GM12892 (cell line): ENCODE results near the gene ACTN1.

Source experiments
- DNase-seq: peaks from one replicate; pipeline ENCODE4 v3.0.0; 2011; ENCODE audit not compliant: insufficient read length
- FAIRE-seq: peaks from 2 replicates; lab custom pipeline; 2011; peaks lifted over from hg19 to GRCh38; lab: Jason Lieb, UNC
- POLR2A ChIP-seq: IDR thresholded peaks from 2 replicates; pipeline ENCODE4 v1.6.1; 2011; ENCODE audit warnings: low read depth, low read length, control low read depth
- POLR2AphosphoS5 ChIP-seq: IDR thresholded peaks from 2 replicates; pipeline ENCODE4 v1.6.1; 2011; ENCODE audit warnings: low read depth, low read length, control low read depth
- TAF1 ChIP-seq: IDR thresholded peaks from 2 replicates; pipeline ENCODE4 v1.6.1; 2011; ENCODE audit warnings: low read depth, mild to moderate bottlenecking, control low read depth, low read length, borderline replicate concordance

Gene ACTN1

DNA sequence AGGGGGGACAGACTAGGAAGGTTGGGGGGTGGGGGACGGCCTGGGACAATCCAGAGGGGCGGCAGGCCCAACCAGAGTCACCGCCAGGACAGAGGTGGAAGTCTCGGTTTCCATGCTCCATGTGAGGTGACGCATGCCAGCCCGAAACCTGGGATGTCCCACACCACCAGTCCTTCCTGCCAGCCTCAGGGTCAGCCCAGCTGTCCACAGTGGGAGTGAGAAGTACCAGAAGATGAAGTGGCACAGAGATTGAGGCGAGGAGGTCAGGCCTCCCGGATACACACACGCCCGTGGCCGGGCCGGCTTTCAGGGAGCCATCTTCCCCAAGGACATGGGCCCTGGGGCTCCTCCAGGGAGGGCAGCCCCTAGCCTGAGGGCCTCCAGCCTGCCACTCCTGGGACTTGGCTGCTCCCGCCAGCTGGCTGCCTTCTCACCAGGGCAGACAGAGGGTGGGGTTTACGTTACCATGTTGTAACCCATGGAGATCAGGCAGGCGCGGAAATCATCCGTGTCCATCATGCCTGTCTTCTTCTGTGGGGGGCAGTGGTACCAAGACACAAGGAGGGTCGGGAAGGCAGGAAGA is 101.0 kb downstream of the ACTN1 start:
- no peak for TF ChIP-seq POLR2A
- DNase-seq (no peak), FAIRE-seq (no peak)

- FAIRE-seq (no peak), DNase-seq (no peak)
- no peak for TF ChIP-seq POLR2A
- TF ChIP-seq POLR2AphosphoS5: no peak
- no peak for TF ChIP-seq TAF1
These were observed 102.1 kb downstream of the ACTN1 start for GRCh38 chr14:68876976-68877375.

- FAIRE-seq (no peak), DNase-seq (no peak)
- TF ChIP-seq TAF1 (no peak), POLR2A (peak; percentile 67; the same call in 1 of the 2 replicates), POLR2AphosphoS5 (peak; percentile 50; the same call in 1 of the 2 replicates)
These were observed 104.4 kb downstream of the ACTN1 start for GRCh38 chr14:68874746-68875155.

- no peak for DNase-seq
- FAIRE-seq: no peak
- no peak for TF ChIP-seq TAF1
- TF ChIP-seq POLR2AphosphoS5: no peak
- TF ChIP-seq POLR2A: no peak
These were observed 105.7 kb downstream of the ACTN1 start for GRCh38 chr14:68873376-68873775.

DNA sequence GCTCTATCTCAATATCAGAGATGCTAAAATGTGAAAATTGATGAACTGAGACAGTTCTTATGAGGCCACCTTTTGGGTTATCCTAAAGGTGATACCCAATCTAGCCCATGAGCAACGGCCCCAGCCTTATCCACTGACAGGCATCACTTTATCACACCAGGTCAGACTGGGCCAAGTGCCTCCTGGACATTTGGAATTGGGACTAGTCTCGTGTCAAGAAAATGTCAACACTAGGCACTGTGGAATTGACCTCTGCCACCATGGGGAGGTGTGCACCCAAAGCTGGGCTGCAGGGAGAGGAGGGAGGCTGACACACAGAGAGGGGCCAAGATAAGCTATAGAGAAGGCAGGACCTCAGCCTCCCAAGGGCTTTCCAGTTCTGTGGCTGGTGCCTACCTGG is 107.7 kb downstream of the ACTN1 start:
- no peak for FAIRE-seq
- TF ChIP-seq POLR2A (no peak), POLR2AphosphoS5 (no peak), TAF1 (no peak)

DNA sequence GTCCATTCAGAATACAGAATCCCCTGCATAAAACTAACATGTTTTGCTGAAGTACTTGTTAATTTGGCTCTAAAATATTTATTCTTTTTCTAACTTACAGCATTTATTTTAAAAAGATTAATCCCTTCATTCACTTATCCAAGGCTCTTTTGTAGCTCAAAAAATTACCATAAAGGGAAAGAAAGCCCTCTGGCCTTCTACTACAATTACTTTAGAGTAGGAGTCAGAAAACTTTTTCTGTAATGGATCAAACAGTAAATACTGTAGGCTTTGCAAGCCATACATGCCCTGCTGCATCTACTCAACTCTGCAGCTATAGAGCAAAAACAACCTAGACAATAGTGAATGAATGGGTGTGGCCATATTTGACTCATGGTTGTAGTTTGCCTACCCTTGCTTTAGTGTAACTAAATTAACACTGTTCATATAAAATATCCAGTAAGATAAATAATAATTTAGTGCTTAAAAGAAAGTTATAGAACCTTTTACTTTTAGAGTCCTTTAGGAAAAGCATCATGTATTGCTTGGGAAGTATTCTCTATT is 112.0 kb downstream of the ACTN1 start:
- FAIRE-seq (no peak), DNase-seq (no peak)
- TF ChIP-seq TAF1: no peak
- TF ChIP-seq POLR2AphosphoS5: no peak
- no peak for TF ChIP-seq POLR2A

More for the DNA sequence above, 107.7 kb downstream of the ACTN1 start:
- no peak for DNase-seq

GRCh38 chr14:68865542-68865941 is 113.6 kb downstream of the ACTN1 start:
- TF ChIP-seq TAF1: no peak
- TF ChIP-seq POLR2AphosphoS5: no peak
- TF ChIP-seq POLR2A: no peak
- no peak for FAIRE-seq

DNA sequence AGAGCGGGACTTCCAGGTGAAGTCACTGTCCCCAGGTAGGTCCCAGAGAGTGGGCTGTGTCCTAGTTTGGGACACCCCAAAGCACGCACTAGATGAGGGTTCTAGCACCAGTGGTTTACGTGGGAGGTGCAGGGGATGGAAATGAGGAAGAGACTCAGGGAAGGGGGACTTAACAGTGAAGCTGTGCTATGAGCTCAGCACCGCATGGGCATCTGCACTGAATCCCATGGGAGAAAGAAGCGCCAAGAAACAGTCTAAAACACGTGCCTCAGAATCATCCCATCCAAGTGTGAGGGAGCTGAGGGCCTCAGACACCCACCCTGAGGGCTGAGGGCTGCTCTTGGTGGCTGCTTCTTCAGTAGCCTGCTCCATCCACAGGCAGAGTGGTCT is 114.7 kb downstream of the ACTN1 start:
- no peak for TF ChIP-seq POLR2AphosphoS5
- TF ChIP-seq TAF1: no peak
- TF ChIP-seq POLR2A: no peak
- FAIRE-seq: no peak
- DNase-seq: no peak

More at GRCh38 chr14:68865542-68865941, 113.6 kb downstream of the ACTN1 start:
- DNase-seq: no peak

DNA sequence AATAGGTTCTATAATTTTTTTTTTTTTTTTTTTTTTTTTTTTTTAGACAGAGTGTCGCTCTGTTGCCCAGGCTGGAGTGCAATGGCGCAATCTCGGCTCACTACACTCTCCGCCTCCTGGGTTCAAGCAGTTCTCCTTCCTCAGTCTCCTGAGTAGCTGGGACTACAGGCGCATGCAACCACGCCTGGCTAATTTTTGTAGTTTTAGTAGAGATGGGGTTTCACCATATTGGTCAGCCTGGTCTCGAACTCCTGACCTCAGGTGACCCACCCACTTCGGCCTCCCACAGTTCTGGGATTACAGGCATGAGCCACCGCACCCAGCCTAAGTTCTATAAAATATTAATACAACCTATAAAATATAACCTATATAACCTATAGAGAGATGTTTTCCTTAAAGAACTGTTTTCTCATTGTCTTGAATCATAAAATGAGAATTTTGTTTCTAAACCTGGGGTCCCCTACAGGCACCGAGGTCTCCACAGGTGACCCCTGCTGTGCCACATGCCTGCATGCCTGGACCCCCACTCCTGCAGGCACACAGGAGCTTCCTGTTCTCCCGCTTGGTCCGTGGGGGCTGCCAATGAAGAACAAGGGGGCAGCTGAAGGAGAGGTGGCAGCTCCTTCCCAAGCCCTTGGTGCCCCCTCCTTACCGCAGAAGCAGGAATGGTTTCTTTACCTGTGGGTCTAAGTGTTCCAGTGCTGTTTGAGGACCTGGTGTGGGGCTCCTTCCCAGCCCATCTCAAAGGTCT is 115.3 kb downstream of the ACTN1 start:
- FAIRE-seq (no peak), DNase-seq (no peak)
- TF ChIP-seq POLR2AphosphoS5: no peak
- TF ChIP-seq TAF1: no peak
- TF ChIP-seq POLR2A: no peak

GRCh38 chr14:68862954-68863594 is 116.0 kb downstream of the ACTN1 start:
- TF ChIP-seq POLR2A (no peak), TAF1 (no peak), POLR2AphosphoS5 (no peak)
- peak; percentile 70 for FAIRE-seq
- DNase-seq: no peak

GRCh38 chr14:68860771-68861170 is 118.3 kb downstream of the ACTN1 start:
- no peak for TF ChIP-seq POLR2AphosphoS5
- no peak for TF ChIP-seq POLR2A
- TF ChIP-seq TAF1: no peak
- FAIRE-seq (no peak), DNase-seq (no peak)

DNA sequence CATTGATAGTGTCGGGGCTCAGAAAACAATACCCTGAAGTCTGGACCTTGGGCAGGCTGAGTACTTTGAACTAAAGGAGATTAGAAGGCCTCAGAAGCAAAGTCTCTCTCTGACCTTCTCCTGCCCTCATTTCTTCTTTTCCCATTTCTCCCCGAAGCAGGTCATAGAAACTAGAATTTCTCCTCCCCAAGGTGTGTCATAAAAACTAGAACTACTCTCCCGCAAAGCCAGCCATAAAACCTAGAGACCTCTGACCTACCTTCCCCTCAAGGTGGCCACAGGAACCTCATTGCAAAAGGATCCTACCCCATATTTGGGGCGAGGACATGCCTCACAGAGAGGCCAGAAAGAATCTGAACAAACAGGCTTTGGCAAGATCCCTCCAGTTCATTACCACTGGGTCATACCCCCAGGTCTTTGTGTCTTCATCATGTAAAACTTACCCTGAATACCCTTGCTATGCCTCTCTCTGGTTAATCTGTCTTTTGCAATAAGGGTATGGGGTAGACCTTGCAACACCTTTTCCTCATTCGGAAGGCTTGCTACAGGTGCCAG is 121.5 kb downstream of the ACTN1 start:
- DNase-seq (no peak), FAIRE-seq (no peak)
- TF ChIP-seq POLR2AphosphoS5 (no peak), TAF1 (no peak), POLR2A (no peak)
